ENCODE data around the gene PTPN7. TPM values are rescaled to one million over a fixed set of nuclear protein-coding genes. Genes with fewer than 3 reads are reported as not detected.
A peak's percentile ranks its signal among the peaks of the same experiment; 100 is the strongest.

The PTPN7 gene
- total RNA-seq, 1 experiment from 2014 or later = not detected

- H3K4me3 ChIP-seq = no peak overlapping the region
- no peaks in the 10 kb centered on the region for H3K9me3 ChIP-seq
- H3K27me3 ChIP-seq = no peaks in the 10 kb centered on the region
- no peak for DNase-seq
- no peaks in the 10 kb centered on the region for H3K36me3 ChIP-seq
These were observed 52.3 kb downstream of the PTPN7 start for GRCh38 chr1:202107801-202108731.

GRCh38 chr1:202107321-202107761 is 53.1 kb downstream of the PTPN7 start:
- no peak for DNase-seq
- no peak overlapping the region for H3K4me3 ChIP-seq
- no peaks in the 10 kb centered on the region for H3K27me3 ChIP-seq
- H3K9me3 ChIP-seq = no peaks in the 10 kb centered on the region
- H3K36me3 ChIP-seq = no peaks in the 10 kb centered on the region

- no peaks in the 10 kb centered on the region for H3K9me3 ChIP-seq
- no peaks in the 10 kb centered on the region for H3K27me3 ChIP-seq
- H3K36me3 ChIP-seq = no peaks in the 10 kb centered on the region
- DNase-seq = no peak
- no peak overlapping the region for H3K4me3 ChIP-seq
These were observed 53.8 kb downstream of the PTPN7 start for GRCh38 chr1:202106340-202107254.

- no peak for DNase-seq
These were observed 54.6 kb downstream of the PTPN7 start for GRCh38 chr1:202105571-202106339.

GRCh38 chr1:202104073-202104472 is 56.3 kb downstream of the PTPN7 start:
- Histone ChIP-seq H3K36me3 (no peaks in the 10 kb centered on the region), H3K9me3 (no peaks in the 10 kb centered on the region), H3K4me3 (no peak overlapping the region), H3K27me3 (no peaks in the 10 kb centered on the region)
- no peak for DNase-seq

More at GRCh38 chr1:202105571-202106339, 54.6 kb downstream of the PTPN7 start:
- Histone ChIP-seq H3K36me3 (no peaks in the 10 kb centered on the region), H3K4me3 (no peak overlapping the region), H3K27me3 (no peaks in the 10 kb centered on the region), H3K9me3 (no peaks in the 10 kb centered on the region)

- Histone ChIP-seq H3K9me3 (no peaks in the 10 kb centered on the region), H3K36me3 (no peaks in the 10 kb centered on the region), H3K4me3 (no peak overlapping the region), H3K27me3 (no peaks in the 10 kb centered on the region)
- peak; percentile 29 for DNase-seq
These were observed 59.2 kb downstream of the PTPN7 start for GRCh38 chr1:202101184-202101583.

Other genes with a start within 250 kb of the PTPN7 start
- gene LMOD1, start 214.1 kb downstream of the PTPN7 start, total RNA-seq (2014; rRNA removed; shearing (Covaris generic); ENCODE audit: low replicate concordance) = 0.03 TPM in 1 of 2 replicates, not detected in the other
- gene TIMM17A, start 205.1 kb downstream of the PTPN7 start, total RNA-seq (2014; rRNA removed; shearing (Covaris generic); ENCODE audit: low replicate concordance) = 97.0 and 105 TPM in 2 replicates
- 112 and 135 TPM in 2 replicates for gene RNPEP, start 178.0 kb downstream of the PTPN7 start, total RNA-seq (2014; rRNA removed; shearing (Covaris generic); ENCODE audit: low replicate concordance)
- gene ELF3, start 150.0 kb downstream of the PTPN7 start, total RNA-seq (2014; rRNA removed; shearing (Covaris generic); ENCODE audit: low replicate concordance) = not detected in 2 replicates
- not detected in 2 replicates for gene GPR37L1, start 37.7 kb downstream of the PTPN7 start, total RNA-seq (2014; rRNA removed; shearing (Covaris generic); ENCODE audit: low replicate concordance)
- gene ARL8A, start 15.9 kb downstream of the PTPN7 start, total RNA-seq (2014; rRNA removed; shearing (Covaris generic); ENCODE audit: low replicate concordance) = 21.3 and 35.5 TPM in 2 replicates
- not detected in 2 replicates for gene LGR6, start 33.2 kb upstream of the PTPN7 start, total RNA-seq (2014; rRNA removed; shearing (Covaris generic); ENCODE audit: low replicate concordance)
- gene UBE2T, start 181.3 kb upstream of the PTPN7 start, total RNA-seq (2014; rRNA removed; shearing (Covaris generic); ENCODE audit: low replicate concordance) = 83.6 and 111 TPM in 2 replicates
- 15.4 and 20.3 TPM in 2 replicates for gene PPP1R12B, start 188.1 kb upstream of the PTPN7 start, total RNA-seq (2014; rRNA removed; shearing (Covaris generic); ENCODE audit: low replicate concordance)